K562 (cell line): Measurements from ENCODE around the gene PLA2G4F. TPM values are rescaled to one million over a fixed set of nuclear protein-coding genes. Genes with fewer than 3 reads are reported as not detected.

Source experiments
- ATAC-seq: fragments of 200-7000 bp; cut with Tn5 transposase; 3 replicates; pipeline ENCODE4 v1.9.1; 2020; ENCODE audit warnings: moderate library complexity
- BruUV-seq: library from RNA; stranded (reverse); fragments of 400-500 nt; replicated peaks from 2 replicates; lab custom pipeline; 2021; lab: Mats Ljungman, UMichigan
- CTCF ChIA-PET: fragments of 300-600 bp; formaldehyde crosslinking; extraction: SDS; loops from one replicate; lab custom pipeline; 2021; ENCODE audit warnings: low intra/inter-chr PET ratio; lab: Yijun Ruan, JAX
- POLR2A ChIA-PET: fragments of 300-600, 350-650 bp; sonication (Branson Sonifier 250); formaldehyde crosslinking; extraction: SDS; loops from one replicate; lab custom pipeline; 2021; ENCODE audit warnings: antibody characterized with exemption, inconsistent platforms; lab: Yijun Ruan, JAX
- DNase-seq, 4 experiments: peaks; one replicate each; pipeline versions ENCODE4 v3.0.0 to v3.0.0-alpha.2; 2011 to 2018; ENCODE audit warnings: low spot score in 3 of 4, mixed read lengths in 3 of 4; ENCODE audit errors: extremely low read depth in 1 of 4
- FAIRE-seq: peaks from 2 replicates; lab custom pipeline; 2011; peaks lifted over from hg19 to GRCh38; lab: Jason Lieb, UNC
- H2AFZ ChIP-seq: 2 replicates; pipeline ENCODE4 v1.6.0; 2011; ENCODE audit warnings: low read depth, low read length, control low read depth, inconsistent platforms
- H3K27ac ChIP-seq: fragments of 200-600 bp; 3 replicates; pipeline ENCODE4 v1.8.0; 2011; ENCODE audit warnings: low read depth, mild to moderate bottlenecking, control low read depth, inconsistent platforms, low read length, moderate library complexity, mixed read lengths; ENCODE audit errors: extremely low read depth
- H3K27me3 ChIP-seq, 2 experiments: fragments of 300-600 bp in 1 of 2; 2 replicates in 1 of 2; 3 replicates in 1 of 2; pipeline versions ENCODE4 v1.6.0 to v1.8.0; 2011; ENCODE audit warnings: inconsistent platforms in 2 of 2, low read length in 2 of 2, mild to moderate bottlenecking in 1 of 2, mixed read lengths in 1 of 2, moderate library complexity in 1 of 2; ENCODE audit not compliant: control insufficient read depth in 2 of 2, insufficient read depth in 2 of 2
- H3K36me3 ChIP-seq: fragments of 300-600 bp; 3 replicates; pipeline ENCODE4 v1.8.0; 2011; ENCODE audit warnings: mild to moderate bottlenecking, low read length, inconsistent platforms; ENCODE audit not compliant: control insufficient read depth, insufficient read depth
- H3K4me1 ChIP-seq, 2 experiments: fragments of 200-600 bp in 1 of 2; replicated peaks in 1 of 2; 2 replicates in 1 of 2; 3 replicates in 1 of 2; pipeline versions ENCODE4 v1.5.1 to v1.8.0; 2011; ENCODE audit warnings: inconsistent platforms in 2 of 2, low read length in 2 of 2, mild to moderate bottlenecking in 1 of 2, mixed read lengths in 1 of 2, moderate library complexity in 1 of 2; ENCODE audit not compliant: control insufficient read depth in 2 of 2, insufficient read depth in 2 of 2
- H3K4me2 ChIP-seq: 2 replicates; pipeline ENCODE4 v1.6.1; 2011; ENCODE audit warnings: low read length, control low read depth, inconsistent platforms, mixed read lengths; ENCODE audit not compliant: insufficient read depth
- H3K4me3 ChIP-seq: fragments of 200-600 bp; sonication (generic), shearing (Covaris generic); 2 replicates; pipeline ENCODE4 v1.5.1; 2016; ENCODE audit warnings: control low read depth, inconsistent platforms
- H3K79me2 ChIP-seq: fragments of 200-600 bp; 3 replicates; pipeline ENCODE4 v1.8.0; 2011; ENCODE audit warnings: low read length, inconsistent platforms; ENCODE audit not compliant: control insufficient read depth, insufficient read depth
- H3K9ac ChIP-seq, 2 experiments: 2 replicates each; pipeline versions ENCODE4 v1.6.0 to v1.6.1; 2011; ENCODE audit warnings: low read depth in 2 of 2, low read length in 2 of 2, control low read depth in 1 of 2, inconsistent platforms in 1 of 2, mild to moderate bottlenecking in 1 of 2, mixed read lengths in 1 of 2; ENCODE audit not compliant: insufficient read depth in 1 of 2
- H3K9me1 ChIP-seq: one replicate; pipeline ENCODE4 v1.6.0; 2011; ENCODE audit warnings: inconsistent platforms, mild to moderate bottlenecking, low read length, moderate library complexity; ENCODE audit not compliant: control insufficient read depth, insufficient read depth
- H3K9me3 ChIP-seq: replicated peaks from 2 replicates; pipeline ENCODE4 v1.5.1; 2011; ENCODE audit warnings: low read depth, low read length, inconsistent platforms; ENCODE audit not compliant: control insufficient read depth, insufficient read depth
- H4K20me1 ChIP-seq: replicated peaks from 2 replicates; pipeline ENCODE4 v1.6.1; 2011; ENCODE audit warnings: low read length, inconsistent platforms, mixed read lengths; ENCODE audit not compliant: control insufficient read depth, insufficient read depth
- ASH1L ChIP-seq: fragments of 450-650 bp; IDR thresholded peaks from 2 replicates; pipeline ENCODE4 v1.6.1; 2018; ENCODE audit warnings: borderline replicate concordance, mild to moderate bottlenecking, low read depth; ENCODE audit not compliant: partially characterized antibody
- BMI1 ChIP-seq: fragments of 150-350 bp; IDR thresholded peaks from 2 replicates; pipeline ENCODE4 v1.6.1; 2014; ENCODE audit warnings: low read length
- C11orf30 ChIP-seq: fragments of 450-650 bp; IDR thresholded peaks from 2 replicates; pipeline ENCODE4 v1.6.1; 2016; ENCODE audit warnings: low read depth, mild to moderate bottlenecking
- CBX5 ChIP-seq: IDR thresholded peaks from 2 replicates; pipeline ENCODE4 v1.6.1; 2014; ENCODE audit warnings: low read depth, borderline replicate concordance
- FOXK2 ChIP-seq, 2 experiments: fragments of 450-650 bp; IDR thresholded peaks in 1 of 2; conservative IDR thresholded peaks in 1 of 2; 2 replicates each; pipeline ENCODE4 v1.6.1; 2016; ENCODE audit warnings: low read depth in 2 of 2, mild to moderate bottlenecking in 1 of 2
- NFIC ChIP-seq: fragments of 450-650 bp; IDR thresholded peaks from 2 replicates; pipeline ENCODE4 v1.6.1; 2017; ENCODE audit warnings: mild to moderate bottlenecking, inconsistent platforms
- PCBP2 ChIP-seq: fragments of 200-400 bp; formaldehyde crosslinking; IDR thresholded peaks from 2 replicates; pipeline ENCODE4 v1.6.1; 2018; ENCODE audit warnings: low read length, low read depth, mild to moderate bottlenecking, moderate library complexity; ENCODE audit not compliant: poor library complexity, severe bottlenecking
- PURB ChIP-seq: sonication (generic); formaldehyde crosslinking; IDR thresholded peaks from 2 replicates; pipeline ENCODE4 v1.9.0; 2021; ENCODE audit warnings: low read depth, mild to moderate bottlenecking, missing genetic modification reagents
- TCF7 ChIP-seq: sonication (generic); IDR thresholded peaks from 2 replicates; pipeline ENCODE4 v1.6.1; 2016; ENCODE audit warnings: antibody characterized with exemption, borderline replicate concordance
- WGBS: fragments of 100-300 bp; shearing (Covaris generic); methylation state at CpG from one replicate; pipeline ENCODE4 v1.1.6; 2016; ENCODE audit warnings: low coverage, mixed read lengths; ENCODE audit not compliant: insufficient coverage; ENCODE audit errors: missing lambda C conversion rate; 5-methylcytosine and 5-hydroxymethylcytosine counted together
- in situ Hi-C: fragments of 300-500 bp; cut with MboI; formaldehyde crosslinking; loops from 4 replicates; pipeline ENCODE4 v1.15.0; 2018; ENCODE audit warnings: inconsistent platforms, mixed read lengths
- intact Hi-C: fragments of 100-400 bp; cut with micrococcal nuclease; formaldehyde crosslinking; loops from 2 replicates; pipeline ENCODE4 v1.14.2; 2022
- polyA plus RNA-seq, 8 experiments: library from polyadenylated mRNA; depleted of rRNA in 4 of 8; stranded (reverse) in 5 of 8; unstranded in 3 of 8; fragments of >200 nt; fragmentation: Nextera tagmentation in 2 of 8; fragmentation: Illumina TruSeq in 1 of 8; extraction: Ambion mirVana in 2 of 8; extraction: Trizol in 1 of 8; gene quantifications; 2 replicates each; pipeline versions ENCODE4 v1.2.1 to v1.2.3, GENCODE V29; 2011 to 2014; ENCODE audit warnings: inconsistent platforms in 1 of 8, missing spikeins in 1 of 8
- total RNA-seq, 7 experiments: library from RNA; depleted of rRNA in 6 of 7; stranded (reverse); fragments of >200 nt in 6 of 7; fragmentation: Illumina TruSeq in 2 of 7; extraction: Trizol in 2 of 7; gene quantifications; 2 replicates each; pipeline versions ENCODE4 v1.2.1 to v1.2.3, GENCODE V29; 2011 to 2021; ENCODE audit warnings: low replicate concordance in 1 of 7
- TF ChIP-seq, protein P1 (sequence below): IDR thresholded peaks from 2 replicates; pipeline ENCODE4 v1.6.1; 2011; ENCODE audit warnings: borderline replicate concordance, low read depth, mild to moderate bottlenecking, moderate library complexity, low read length; ENCODE audit not compliant: insufficient read depth, poor library complexity, severe bottlenecking
- TF ChIP-seq, protein P2 (sequence below): sonication (generic); formaldehyde crosslinking; IDR thresholded peaks from 2 replicates; pipeline ENCODE4 v1.9.0; 2022; ENCODE audit warnings: mild to moderate bottlenecking, missing genetic modification reagents
- TF ChIP-seq, protein P3 (sequence below): sonication (generic); formaldehyde crosslinking; IDR thresholded peaks from 2 replicates; pipeline ENCODE4 v1.8.0; 2022; ENCODE audit warnings: missing genetic modification reagents, mild to moderate bottlenecking, borderline replicate concordance

The PLA2G4F gene
- total and polyA plus RNA-seq, 9 of the 15 experiments (the other 6 are each of a cell fraction or from before 2014, with no cell fraction given) = 0.02 TPM; not detected in 8

DNA sequence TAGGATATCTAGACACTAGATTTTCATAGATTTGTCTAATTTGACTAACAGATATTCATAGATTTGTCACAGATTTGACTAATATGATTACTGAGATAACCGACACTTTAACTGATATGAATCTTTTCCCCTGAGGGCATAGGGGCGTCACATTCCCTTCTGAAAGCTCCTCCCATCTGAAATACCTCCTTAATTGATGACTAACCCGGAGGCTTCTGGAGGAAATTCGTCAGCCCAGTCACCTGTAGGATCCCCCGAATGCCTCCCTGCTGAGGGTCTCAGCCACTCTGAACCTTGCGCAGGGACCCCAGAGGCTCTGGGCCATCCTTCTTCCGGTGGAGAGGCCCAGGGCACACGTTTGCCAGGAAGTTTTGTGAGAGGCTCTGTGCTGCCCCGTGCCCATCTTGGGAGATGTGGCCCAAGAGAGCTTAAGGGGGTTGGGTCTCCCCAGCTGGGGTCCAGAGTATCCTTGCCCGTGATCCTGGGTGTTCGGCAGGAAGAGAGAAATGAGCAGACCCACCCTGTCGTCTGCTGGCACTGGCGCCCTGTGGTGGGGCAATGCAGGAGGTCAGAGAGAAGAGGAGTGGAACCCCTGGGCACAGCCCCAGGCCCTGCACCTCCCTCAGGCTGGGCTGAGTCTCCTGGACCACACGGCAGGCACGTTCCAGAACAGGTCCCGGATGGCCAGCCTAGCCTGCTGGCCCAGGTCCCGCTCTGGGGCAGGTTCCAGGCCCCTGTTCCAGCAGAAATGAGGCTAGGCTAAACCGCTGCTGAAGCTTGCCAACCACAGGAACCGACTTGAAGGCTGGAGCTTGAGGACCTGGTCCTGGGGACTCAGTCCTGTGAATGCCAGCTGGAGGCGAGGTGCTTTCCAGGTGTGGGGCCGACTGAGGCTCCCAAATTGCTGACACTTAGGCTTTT lies 63.8 kb downstream of the PLA2G4F start:
- BruUV-seq = no TSS peak
- ChIA-PET CTCF (no interaction called here), POLR2A (interaction anchor here (0.6 to 1.6 kb wide), 4 partner anchors 9 to 758 kb away, joined by 3 read pairs; no protein-coding TSS in a partner anchor)
- Histone ChIP-seq H3K27me3 (peaks cover 30 to 69% of the 10 kb centered on the region in 2 experiments; a peak in 4 of 5 replicates), H3K9me3 (no peaks in the 10 kb centered on the region), H3K4me1 (no peaks in the 10 kb centered on the region), H3K4me3 (no peak overlapping the region), H2AFZ (no peak overlapping the region), H3K9ac (no peak overlapping the region), H3K9me1 (no peaks in the 10 kb centered on the region), H3K36me3 (no peaks in the 10 kb centered on the region), H3K4me2 (no peak overlapping the region), H3K27ac (no peak overlapping the region), H4K20me1 (no peaks in the 10 kb centered on the region), H3K79me2 (no peaks in the 10 kb centered on the region)
- no peak for DNase-seq
- in situ Hi-C loops (no loop called here), intact Hi-C loops (no loop called here)
- ATAC-seq = no peak
- no peak for FAIRE-seq
- no peak for TF ChIP-seq ASH1L
- no peak for TF ChIP-seq NFIC
- TF ChIP-seq FOXK2 (conservative IDR thresholded peaks at IDR 0.05 in 1 of 2, IDR thresholded peaks at IDR 0.05 in 1 of 2; ENCODE audit: low read depth in 2 of 2) = no peak
- TF ChIP-seq PCBP2 = no peak
- TF ChIP-seq, protein P1, sequence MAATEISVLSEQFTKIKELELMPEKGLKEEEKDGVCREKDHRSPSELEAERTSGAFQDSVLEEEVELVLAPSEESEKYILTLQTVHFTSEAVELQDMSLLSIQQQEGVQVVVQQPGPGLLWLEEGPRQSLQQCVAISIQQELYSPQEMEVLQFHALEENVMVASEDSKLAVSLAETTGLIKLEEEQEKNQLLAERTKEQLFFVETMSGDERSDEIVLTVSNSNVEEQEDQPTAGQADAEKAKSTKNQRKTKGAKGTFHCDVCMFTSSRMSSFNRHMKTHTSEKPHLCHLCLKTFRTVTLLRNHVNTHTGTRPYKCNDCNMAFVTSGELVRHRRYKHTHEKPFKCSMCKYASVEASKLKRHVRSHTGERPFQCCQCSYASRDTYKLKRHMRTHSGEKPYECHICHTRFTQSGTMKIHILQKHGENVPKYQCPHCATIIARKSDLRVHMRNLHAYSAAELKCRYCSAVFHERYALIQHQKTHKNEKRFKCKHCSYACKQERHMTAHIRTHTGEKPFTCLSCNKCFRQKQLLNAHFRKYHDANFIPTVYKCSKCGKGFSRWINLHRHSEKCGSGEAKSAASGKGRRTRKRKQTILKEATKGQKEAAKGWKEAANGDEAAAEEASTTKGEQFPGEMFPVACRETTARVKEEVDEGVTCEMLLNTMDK = no peak
- no peak for TF ChIP-seq BMI1
- TF ChIP-seq, protein P2, sequence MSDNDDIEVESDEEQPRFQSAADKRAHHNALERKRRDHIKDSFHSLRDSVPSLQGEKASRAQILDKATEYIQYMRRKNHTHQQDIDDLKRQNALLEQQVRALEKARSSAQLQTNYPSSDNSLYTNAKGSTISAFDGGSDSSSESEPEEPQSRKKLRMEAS = no peak
- TF ChIP-seq C11orf30 = no peak
- TF ChIP-seq, protein P3, sequence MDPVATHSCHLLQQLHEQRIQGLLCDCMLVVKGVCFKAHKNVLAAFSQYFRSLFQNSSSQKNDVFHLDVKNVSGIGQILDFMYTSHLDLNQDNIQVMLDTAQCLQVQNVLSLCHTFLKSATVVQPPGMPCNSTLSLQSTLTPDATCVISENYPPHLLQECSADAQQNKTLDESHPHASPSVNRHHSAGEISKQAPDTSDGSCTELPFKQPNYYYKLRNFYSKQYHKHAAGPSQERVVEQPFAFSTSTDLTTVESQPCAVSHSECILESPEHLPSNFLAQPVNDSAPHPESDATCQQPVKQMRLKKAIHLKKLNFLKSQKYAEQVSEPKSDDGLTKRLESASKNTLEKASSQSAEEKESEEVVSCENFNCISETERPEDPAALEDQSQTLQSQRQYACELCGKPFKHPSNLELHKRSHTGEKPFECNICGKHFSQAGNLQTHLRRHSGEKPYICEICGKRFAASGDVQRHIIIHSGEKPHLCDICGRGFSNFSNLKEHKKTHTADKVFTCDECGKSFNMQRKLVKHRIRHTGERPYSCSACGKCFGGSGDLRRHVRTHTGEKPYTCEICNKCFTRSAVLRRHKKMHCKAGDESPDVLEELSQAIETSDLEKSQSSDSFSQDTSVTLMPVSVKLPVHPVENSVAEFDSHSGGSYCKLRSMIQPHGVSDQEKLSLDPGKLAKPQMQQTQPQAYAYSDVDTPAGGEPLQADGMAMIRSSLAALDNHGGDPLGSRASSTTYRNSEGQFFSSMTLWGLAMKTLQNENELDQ (CRISPR knock-in tag) = no peak
- TF ChIP-seq CBX5 = no peak
- TF ChIP-seq PURB (CRISPR knock-in tag) = no peak
- no peak for TF ChIP-seq TCF7
- WGBS = 14% methylated on average over 19 of the region's 21 CpGs
